Measurements from ENCODE around the gene ZNF300.

ZNF300 gene

GRCh38 chr5:150904479-150905311, at the start of gene ZNF300:
ZNF300 (minus strand) TSS chr5:150904980; CDS start chr5:150903155, 1,825 bp downstream.
- peak within 1 kb of the TSS; percentile 100 for H3K9ac ChIP-seq (ENCODE audit: low read depth, low read length)
- H3K9me3 ChIP-seq (ENCODE audit: control insufficient read depth, insufficient read depth, low read length), result peaks cover 12% of the 10 kb centered on the region
- no peaks in the 10 kb centered on the region for H3K36me3 ChIP-seq (ENCODE audit: control insufficient read depth, insufficient read depth, low read length)
- no peaks in the 10 kb centered on the region for H3K4me1 ChIP-seq (ENCODE audit: control insufficient read depth, insufficient read depth, low read length)
- peak within 1 kb of the TSS; percentile 94 for H3K4me3 ChIP-seq (ENCODE audit: low read depth, low read length)
- H3K27me3 ChIP-seq (ENCODE audit: control insufficient read depth, insufficient read depth, low read length), result no peaks in the 10 kb centered on the region

- peaks cover 12% of the 10 kb centered on the region for H3K9me3 ChIP-seq (ENCODE audit: control insufficient read depth, insufficient read depth, low read length)
These were observed 43.8 kb upstream of the ZNF300 start for GRCh38 chr5:150948539-150948938.

GRCh38 chr5:150946351-150946905, 41.6 kb upstream of the ZNF300 start:
- no peak overlapping the region for H3K4me3 ChIP-seq (ENCODE audit: low read depth, low read length)
- H3K36me3 ChIP-seq (ENCODE audit: control insufficient read depth, insufficient read depth, low read length), result no peaks in the 10 kb centered on the region
- no peak overlapping the region for H3K9ac ChIP-seq (ENCODE audit: low read depth, low read length)
- peaks cover 12% of the 10 kb centered on the region for H3K9me3 ChIP-seq (ENCODE audit: control insufficient read depth, insufficient read depth, low read length)
- H3K4me1 ChIP-seq (ENCODE audit: control insufficient read depth, insufficient read depth, low read length), result no peaks in the 10 kb centered on the region
- no peaks in the 10 kb centered on the region for H3K27me3 ChIP-seq (ENCODE audit: control insufficient read depth, insufficient read depth, low read length)

More at GRCh38 chr5:150948539-150948938, 43.8 kb upstream of the ZNF300 start:
- no peaks in the 10 kb centered on the region for H3K36me3 ChIP-seq (ENCODE audit: control insufficient read depth, insufficient read depth, low read length)
- no peaks in the 10 kb centered on the region for H3K27me3 ChIP-seq (ENCODE audit: control insufficient read depth, insufficient read depth, low read length)
- no peak overlapping the region for H3K9ac ChIP-seq (ENCODE audit: low read depth, low read length)
- H3K4me3 ChIP-seq (ENCODE audit: low read depth, low read length), result no peak overlapping the region
- H3K4me1 ChIP-seq (ENCODE audit: control insufficient read depth, insufficient read depth, low read length), result no peaks in the 10 kb centered on the region

- no peak overlapping the region for H3K9ac ChIP-seq (ENCODE audit: low read depth, low read length)
- no peaks in the 10 kb centered on the region for H3K27me3 ChIP-seq (ENCODE audit: control insufficient read depth, insufficient read depth, low read length)
- H3K4me1 ChIP-seq (ENCODE audit: control insufficient read depth, insufficient read depth, low read length), result no peaks in the 10 kb centered on the region
- peaks cover 12% of the 10 kb centered on the region for H3K9me3 ChIP-seq (ENCODE audit: control insufficient read depth, insufficient read depth, low read length)
- H3K36me3 ChIP-seq (ENCODE audit: control insufficient read depth, insufficient read depth, low read length), result no peaks in the 10 kb centered on the region
- no peak overlapping the region for H3K4me3 ChIP-seq (ENCODE audit: low read depth, low read length)
These were observed 41.2 kb upstream of the ZNF300 start for GRCh38 chr5:150945947-150946346.

- H3K9ac ChIP-seq (ENCODE audit: low read depth, low read length), result no peak overlapping the region
- H3K36me3 ChIP-seq (ENCODE audit: control insufficient read depth, insufficient read depth, low read length), result no peaks in the 10 kb centered on the region
- no peaks in the 10 kb centered on the region for H3K4me1 ChIP-seq (ENCODE audit: control insufficient read depth, insufficient read depth, low read length)
- H3K9me3 ChIP-seq (ENCODE audit: control insufficient read depth, insufficient read depth, low read length), result peaks cover 7% of the 10 kb centered on the region
- H3K27me3 ChIP-seq (ENCODE audit: control insufficient read depth, insufficient read depth, low read length), result no peaks in the 10 kb centered on the region
- H3K4me3 ChIP-seq (ENCODE audit: low read depth, low read length), result no peak overlapping the region
These were observed 40.7 kb upstream of the ZNF300 start for GRCh38 chr5:150945486-150945885.

- H3K4me3 ChIP-seq (ENCODE audit: low read depth, low read length), result no peak overlapping the region
- no peaks in the 10 kb centered on the region for H3K27me3 ChIP-seq (ENCODE audit: control insufficient read depth, insufficient read depth, low read length)
- no peaks in the 10 kb centered on the region for H3K36me3 ChIP-seq (ENCODE audit: control insufficient read depth, insufficient read depth, low read length)
- H3K9me3 ChIP-seq (ENCODE audit: control insufficient read depth, insufficient read depth, low read length), result peaks cover 28% of the 10 kb centered on the region
- H3K4me1 ChIP-seq (ENCODE audit: control insufficient read depth, insufficient read depth, low read length), result no peaks in the 10 kb centered on the region
- H3K9ac ChIP-seq (ENCODE audit: low read depth, low read length), result no peak overlapping the region
These were observed 26.7 kb upstream of the ZNF300 start for GRCh38 chr5:150931368-150931965.

- Histone ChIP-seq H3K4me1 (ENCODE audit: control insufficient read depth, insufficient read depth, low read length) (no peaks in the 10 kb centered on the region), H3K27me3 (ENCODE audit: control insufficient read depth, insufficient read depth, low read length) (no peaks in the 10 kb centered on the region), H3K4me3 (ENCODE audit: low read depth, low read length) (no peak overlapping the region), H3K36me3 (ENCODE audit: control insufficient read depth, insufficient read depth, low read length) (no peaks in the 10 kb centered on the region), H3K9me3 (ENCODE audit: control insufficient read depth, insufficient read depth, low read length) (no peaks in the 10 kb centered on the region), H3K9ac (ENCODE audit: low read depth, low read length) (no peak overlapping the region)
These were observed 13.8 kb upstream of the ZNF300 start for GRCh38 chr5:150918613-150919012.

- no peak overlapping the region for H3K9ac ChIP-seq (ENCODE audit: low read depth, low read length)
- no peaks in the 10 kb centered on the region for H3K36me3 ChIP-seq (ENCODE audit: control insufficient read depth, insufficient read depth, low read length)
- no peaks in the 10 kb centered on the region for H3K4me1 ChIP-seq (ENCODE audit: control insufficient read depth, insufficient read depth, low read length)
- H3K9me3 ChIP-seq (ENCODE audit: control insufficient read depth, insufficient read depth, low read length), result peaks cover 4% of the 10 kb centered on the region
- H3K4me3 ChIP-seq (ENCODE audit: low read depth, low read length), result no peak overlapping the region
- no peaks in the 10 kb centered on the region for H3K27me3 ChIP-seq (ENCODE audit: control insufficient read depth, insufficient read depth, low read length)
These were observed 7.6 kb upstream of the ZNF300 start for GRCh38 chr5:150912312-150912814.

GRCh38 chr5:150905312-150905683, 518 bp upstream of the ZNF300 start:
- Histone ChIP-seq H3K4me3 (ENCODE audit: low read depth, low read length) (peak overlapping the region; percentile 94), H3K9me3 (ENCODE audit: control insufficient read depth, insufficient read depth, low read length) (peaks cover 6% of the 10 kb centered on the region), H3K9ac (ENCODE audit: low read depth, low read length) (peak overlapping the region; percentile 100), H3K4me1 (ENCODE audit: control insufficient read depth, insufficient read depth, low read length) (no peaks in the 10 kb centered on the region), H3K27me3 (ENCODE audit: control insufficient read depth, insufficient read depth, low read length) (no peaks in the 10 kb centered on the region), H3K36me3 (ENCODE audit: control insufficient read depth, insufficient read depth, low read length) (no peaks in the 10 kb centered on the region)

- no peak overlapping the region for H3K9ac ChIP-seq (ENCODE audit: low read depth, low read length)
- H3K36me3 ChIP-seq (ENCODE audit: control insufficient read depth, insufficient read depth, low read length), result peaks cover 9% of the 10 kb centered on the region
- no peaks in the 10 kb centered on the region for H3K27me3 ChIP-seq (ENCODE audit: control insufficient read depth, insufficient read depth, low read length)
- H3K4me1 ChIP-seq (ENCODE audit: control insufficient read depth, insufficient read depth, low read length), result no peaks in the 10 kb centered on the region
- H3K4me3 ChIP-seq (ENCODE audit: low read depth, low read length), result no peak overlapping the region
- peaks cover 36% of the 10 kb centered on the region for H3K9me3 ChIP-seq (ENCODE audit: control insufficient read depth, insufficient read depth, low read length)
These were observed 3.3 kb downstream of the ZNF300 start for GRCh38 chr5:150901446-150901845.

GRCh38 chr5:150895431-150896428, 9.1 kb downstream of the ZNF300 start:
- Histone ChIP-seq H3K27me3 (ENCODE audit: control insufficient read depth, insufficient read depth, low read length) (no peaks in the 10 kb centered on the region), H3K4me1 (ENCODE audit: control insufficient read depth, insufficient read depth, low read length) (no peaks in the 10 kb centered on the region), H3K36me3 (ENCODE audit: control insufficient read depth, insufficient read depth, low read length) (peaks cover 18% of the 10 kb centered on the region), H3K4me3 (ENCODE audit: low read depth, low read length) (no peak overlapping the region), H3K9ac (ENCODE audit: low read depth, low read length) (no peak overlapping the region), H3K9me3 (ENCODE audit: control insufficient read depth, insufficient read depth, low read length) (peaks cover 63% of the 10 kb centered on the region)

Data from iPS-15b (cell line).